ENCODE data around the gene IFNA16. TPM values are rescaled to one million over a fixed set of nuclear protein-coding genes. Genes with fewer than 3 reads are reported as not detected.
"Not testable (repeated sequence)": the region's sequence is repeated elsewhere in the genome, so short reads cannot be mapped to it uniquely, and the experiment has no call there.

Gene IFNA16
- total and polyA plus RNA-seq, 2 donors (not counting 3 experiments of a cell fraction or from before 2014, with no cell fraction given) = not detected

DNA sequence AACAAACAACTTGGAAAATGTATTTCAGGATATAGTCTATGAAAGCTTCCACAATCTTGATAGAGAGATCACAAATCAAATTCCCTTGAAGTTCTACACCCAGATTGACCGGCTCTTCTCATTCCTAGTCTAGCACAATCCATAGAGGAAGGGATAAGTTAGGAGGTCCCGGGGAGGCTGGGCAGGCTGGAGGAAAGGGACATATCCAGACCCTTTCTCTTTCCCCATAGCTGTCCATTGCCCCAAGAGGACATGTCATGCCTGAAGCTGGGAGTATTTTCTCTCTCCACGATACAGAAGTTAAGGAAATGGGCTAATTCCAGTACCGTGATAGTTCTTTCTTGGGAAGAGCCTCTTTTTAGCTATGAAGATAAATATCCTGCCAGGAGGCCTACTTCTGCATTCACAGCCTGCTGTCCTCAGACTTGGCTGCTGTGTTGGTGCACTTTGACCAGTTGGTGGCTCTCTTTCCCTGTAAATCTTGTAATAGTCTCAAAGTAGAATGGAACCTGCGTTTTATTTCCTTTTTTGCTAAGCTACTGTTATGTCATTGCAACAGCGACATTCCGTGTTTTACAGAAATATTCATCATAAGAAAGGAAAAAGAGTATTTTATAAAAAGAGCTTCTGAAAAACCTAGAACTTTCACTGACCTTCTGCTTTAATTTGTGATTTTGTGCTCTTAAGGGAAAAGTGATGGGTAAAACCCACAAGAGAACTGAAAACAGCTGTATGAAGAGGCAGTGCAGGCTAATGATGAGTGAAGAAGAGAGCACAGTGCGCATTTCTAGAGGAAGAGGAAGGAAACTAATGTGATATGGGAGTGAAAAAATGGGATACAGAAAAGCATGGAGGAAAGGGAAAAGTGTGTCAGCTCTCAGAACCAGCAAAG lies 18.6 kb upstream of the IFNA16 start:
- dilution Hi-C loops (cut with MboI; ENCODE audit: extremely low pct_ligation_motif_present, low sequenced_read_pairs); H2AFZ ChIP-seq (ENCODE audit: low read depth, low read length); POLR2A ChIA-PET; H3K9me1 ChIP-seq (replicated peaks; ENCODE audit: control insufficient read depth, extremely low read depth, insufficient read depth, low read length); H3K4me2 ChIP-seq (ENCODE audit: insufficient read depth, low read length); H4K20me1 ChIP-seq (replicated peaks; ENCODE audit: control insufficient read depth, extremely low read depth, insufficient read depth, low read length); H3K27me3 ChIP-seq (ENCODE audit: control insufficient read depth in 2 of 2, insufficient read depth in 2 of 2, low read length in 2 of 2); BruUV-seq (replicated peaks); H3K4me1 ChIP-seq (ENCODE audit: control insufficient read depth, extremely low read depth, insufficient read depth, low read length); H3K4me3 ChIP-seq (replicated peaks in 1 of 3; ENCODE audit: insufficient read depth in 1 of 3, low read depth in 1 of 3, low read length in 3 of 3); H3K9me3 ChIP-seq (replicated peaks; ENCODE audit: control insufficient read depth, insufficient read depth, low read length); H3K27ac ChIP-seq (ENCODE audit: insufficient read depth, low read depth, low read length); H3K36me3 ChIP-seq (ENCODE audit: control insufficient read depth in 2 of 2, extremely low read depth in 1 of 2, insufficient read depth in 2 of 2, low read length in 2 of 2); H3K9ac ChIP-seq (replicated peaks; ENCODE audit: extremely low read depth, insufficient read depth, low read length); H3K79me2 ChIP-seq (ENCODE audit: control insufficient read depth, insufficient read depth, low read length): not testable (repeated sequence)
- CTCF ChIA-PET = interaction anchor here (0.6 to 3.5 kb wide), 44 partner anchors 9 to 1217 kb away, joined by 3 to 63 read pairs (median 4); no protein-coding TSS in a partner anchor
- FAIRE-seq = peak; percentile 87
- peak; percentile 38 to 48 for TF ChIP-seq CTCF (IDR thresholded peaks at IDR 0.05; ENCODE audit: extremely low read depth in 1 of 2, insufficient read depth in 1 of 2, low read depth in 1 of 2, low read length in 2 of 2)
- peak; percentile 52 for DNase-seq (ENCODE audit: low read depth, low spot score)
- intact Hi-C loops (cut with micrococcal nuclease) = loop anchor here (1.0 to 5.0 kb wide), 3 partner anchors 161 to 554 kb away; no protein-coding TSS in a partner anchor

DNA sequence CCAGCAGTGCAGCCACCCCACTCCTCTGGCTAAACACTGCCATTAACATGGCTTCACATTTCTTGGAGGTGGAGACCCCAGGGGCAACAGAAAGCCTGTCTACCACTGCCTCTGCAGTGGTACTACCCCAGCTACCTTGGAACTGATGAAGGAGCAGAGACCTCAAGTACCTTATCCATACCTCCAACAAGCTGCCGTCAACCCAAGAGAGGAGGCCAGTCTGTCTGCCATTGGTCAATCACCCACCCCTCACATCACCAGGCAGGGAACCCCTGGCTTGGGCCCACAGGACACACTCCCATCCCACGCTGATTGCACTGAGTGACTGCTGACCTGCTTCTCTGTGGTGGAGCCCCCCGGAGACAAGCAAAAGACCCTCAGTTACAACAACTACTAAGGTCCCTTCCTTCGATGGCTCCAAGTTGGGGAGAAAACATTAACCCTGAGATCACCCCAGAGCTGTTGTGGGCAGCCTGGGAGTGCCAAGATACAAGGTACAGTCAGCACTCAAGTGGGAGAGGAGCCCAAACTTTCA lies 17.1 kb upstream of the IFNA16 start:
- dilution Hi-C loops (cut with MboI; ENCODE audit: extremely low pct_ligation_motif_present, low sequenced_read_pairs) = no loop called here
- intact Hi-C loops (cut with micrococcal nuclease) = no loop called here
- Histone ChIP-seq H3K27me3 (ENCODE audit: control insufficient read depth in 2 of 2, insufficient read depth in 2 of 2, low read length in 2 of 2) (peaks cover 2 to 4% of the 10 kb centered on the region in 2 experiments), H4K20me1 (replicated peaks; ENCODE audit: control insufficient read depth, extremely low read depth, insufficient read depth, low read length) (no peaks in the 10 kb centered on the region), H3K4me1 (ENCODE audit: control insufficient read depth, extremely low read depth, insufficient read depth, low read length) (no peaks in the 10 kb centered on the region), H3K9me3 (replicated peaks; ENCODE audit: control insufficient read depth, insufficient read depth, low read length) (no peaks in the 10 kb centered on the region), H3K9me1 (replicated peaks; ENCODE audit: control insufficient read depth, extremely low read depth, insufficient read depth, low read length) (no peaks in the 10 kb centered on the region), H3K36me3 (ENCODE audit: control insufficient read depth in 2 of 2, extremely low read depth in 1 of 2, insufficient read depth in 2 of 2, low read length in 2 of 2) (no peaks in the 10 kb centered on the region), H3K9ac (replicated peaks; ENCODE audit: extremely low read depth, insufficient read depth, low read length) (no peak overlapping the region), H3K4me2 (ENCODE audit: insufficient read depth, low read length) (no peak overlapping the region), H3K79me2 (ENCODE audit: control insufficient read depth, insufficient read depth, low read length) (no peaks in the 10 kb centered on the region), H3K27ac (ENCODE audit: insufficient read depth, low read depth, low read length) (no peak overlapping the region), H3K4me3 (replicated peaks in 1 of 3; ENCODE audit: insufficient read depth in 1 of 3, low read depth in 1 of 3, low read length in 3 of 3) (no peak overlapping the region), H2AFZ (ENCODE audit: low read depth, low read length) (no peak overlapping the region)
- FAIRE-seq (no peak), DNase-seq (ENCODE audit: low read depth, low spot score) (no peak)
- ChIA-PET POLR2A (no interaction called here), CTCF (interaction anchor here (0.9 to 3.5 kb wide), 3 partner anchors 18 to 161 kb away, joined by 3 to 63 read pairs (median 39); no protein-coding TSS in a partner anchor)
- no TSS peak for BruUV-seq (replicated peaks)
- TF ChIP-seq MAX (IDR thresholded peaks at IDR 0.05; ENCODE audit: insufficient read depth, insufficient read length) (no peak), CTCF (IDR thresholded peaks at IDR 0.05; ENCODE audit: extremely low read depth in 1 of 2, insufficient read depth in 1 of 2, low read depth in 1 of 2, low read length in 2 of 2) (no peak), GATA2 (IDR thresholded peaks at IDR 0.05; ENCODE audit: insufficient read depth, insufficient read length, low read depth, low read length) (no peak), POLR2AphosphoS5 (IDR thresholded peaks at IDR 0.05; ENCODE audit: insufficient read depth, low read depth, low read length) (no peak), MYC (IDR thresholded peaks at IDR 0.05; ENCODE audit: low read depth, low read length) (no peak), EZH2 (IDR thresholded peaks at IDR 0.05; ENCODE audit: borderline replicate concordance, low read depth, low read length, severe bottlenecking) (no peak), FOS (IDR thresholded peaks at IDR 0.05; ENCODE audit: borderline replicate concordance, insufficient read depth, low read length) (no peak)

All from endothelial cell of umbilical vein (primary cell).